ENCODE results near the gene OR10H5.
"Not testable (repeated sequence)": the region's sequence is repeated elsewhere in the genome, so short reads cannot be mapped to it uniquely, and the experiment has no call there.

Gene OR10H5

DNA sequence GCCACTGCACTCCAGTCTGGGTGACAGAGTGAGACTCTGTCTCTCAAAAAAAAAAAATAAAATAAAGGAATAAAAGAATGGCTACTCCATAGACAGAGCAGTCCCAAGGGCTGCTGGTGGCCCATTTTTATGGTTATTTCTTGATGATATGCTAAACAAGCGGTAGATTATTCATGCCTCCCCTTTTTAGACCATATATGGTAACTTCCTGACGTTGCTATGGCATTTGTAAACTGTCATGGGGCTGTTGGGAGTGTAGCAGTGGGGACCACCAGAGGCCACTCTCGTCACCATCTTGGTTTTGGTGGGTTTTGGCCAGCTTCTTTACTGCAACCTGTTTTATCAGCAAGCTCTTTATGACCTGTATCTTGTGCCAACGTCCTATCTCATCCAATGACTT, 52.4 kb downstream of the OR10H5 start:
- Mint-ChIP-seq H3K36me3 (ENCODE audit: insufficient read depth) (peaks cover 11% of the 10 kb centered on the region), H3K4me1 (peaks cover 39% of the 10 kb centered on the region)
- not testable (repeated sequence) for H3K9me3 Mint-ChIP-seq; H3K27ac Mint-ChIP-seq (ENCODE audit: low read depth); H3K27me3 Mint-ChIP-seq; DNase-seq (ENCODE audit: low spot score in 2 of 2); H3K4me3 Mint-ChIP-seq; ATAC-seq (replicated peaks; ENCODE audit: extremely low read depth, poor library complexity, severe bottlenecking)

DNA sequence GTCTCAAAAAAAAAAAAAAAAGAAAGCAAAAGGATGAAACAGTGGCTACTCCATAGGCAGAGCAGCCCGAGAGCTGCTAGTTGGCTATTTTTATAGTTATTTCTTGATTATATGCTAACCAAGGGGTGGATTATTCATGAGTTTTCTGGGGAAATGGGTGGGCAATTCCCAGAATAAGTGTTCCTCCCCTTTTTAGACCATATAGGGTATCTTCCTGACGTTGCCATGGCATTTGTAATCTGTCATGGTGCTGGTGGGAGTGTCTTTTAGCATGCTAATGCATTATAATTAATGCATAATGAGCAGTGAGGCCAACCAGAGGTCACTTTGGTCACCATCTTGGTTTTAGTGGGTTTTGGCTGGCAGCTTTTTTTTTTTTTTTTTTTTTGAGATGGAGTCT, 53.4 kb downstream of the OR10H5 start:
- Mint-ChIP-seq H3K36me3 (ENCODE audit: insufficient read depth) (peaks cover 11% of the 10 kb centered on the region), H3K9me3 (no peaks in the 10 kb centered on the region), H3K4me3 (no peak overlapping the region), H3K27ac (ENCODE audit: low read depth) (no peak overlapping the region), H3K4me1 (peaks cover 45% of the 10 kb centered on the region), H3K27me3 (no peaks in the 10 kb centered on the region)
- ATAC-seq (replicated peaks; ENCODE audit: extremely low read depth, poor library complexity, severe bottlenecking): no peak
- DNase-seq (ENCODE audit: low spot score in 2 of 2): no peak

DNA sequence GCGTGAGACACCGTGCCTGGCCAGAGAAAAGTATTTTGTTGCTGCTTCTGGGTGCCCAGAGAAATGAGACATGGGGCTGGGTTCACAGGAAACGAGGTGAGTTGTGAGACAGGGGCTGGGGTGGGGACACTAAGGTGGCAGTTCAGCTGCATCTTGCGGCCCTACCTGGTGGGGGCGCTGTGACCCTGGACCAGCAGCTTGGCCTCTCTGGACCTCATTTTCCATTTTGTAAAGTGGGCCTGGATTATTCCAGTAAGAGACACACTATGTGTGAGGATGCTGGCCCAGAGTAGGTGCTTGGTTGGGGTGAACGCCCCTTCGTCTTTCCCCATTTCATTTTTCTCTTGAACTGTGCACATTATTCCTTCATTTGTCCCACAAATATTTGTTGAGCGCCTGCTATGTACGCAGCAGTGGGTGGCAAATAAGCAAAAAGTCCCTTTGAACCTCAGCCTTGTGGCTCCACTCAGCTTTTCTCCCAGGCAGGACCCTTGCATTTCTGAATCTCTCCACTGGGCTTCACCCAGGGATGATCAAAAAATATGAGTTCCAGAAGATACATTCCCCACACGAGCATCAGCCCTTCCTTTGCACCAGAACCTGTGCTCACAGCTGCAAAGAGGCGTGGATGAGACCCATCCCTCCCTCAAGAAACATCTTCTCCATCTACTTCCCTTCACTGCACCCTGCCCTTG, 54.6 kb downstream of the OR10H5 start:
- DNase-seq (ENCODE audit: low spot score in 2 of 2): no peak
- Mint-ChIP-seq H3K4me3 (no peak overlapping the region), H3K27ac (ENCODE audit: low read depth) (no peak overlapping the region), H3K4me1 (peaks cover 43% of the 10 kb centered on the region), H3K9me3 (no peaks in the 10 kb centered on the region), H3K36me3 (ENCODE audit: insufficient read depth) (peaks cover 3% of the 10 kb centered on the region), H3K27me3 (no peaks in the 10 kb centered on the region)
- ATAC-seq (replicated peaks; ENCODE audit: extremely low read depth, poor library complexity, severe bottlenecking): no peak

DNA sequence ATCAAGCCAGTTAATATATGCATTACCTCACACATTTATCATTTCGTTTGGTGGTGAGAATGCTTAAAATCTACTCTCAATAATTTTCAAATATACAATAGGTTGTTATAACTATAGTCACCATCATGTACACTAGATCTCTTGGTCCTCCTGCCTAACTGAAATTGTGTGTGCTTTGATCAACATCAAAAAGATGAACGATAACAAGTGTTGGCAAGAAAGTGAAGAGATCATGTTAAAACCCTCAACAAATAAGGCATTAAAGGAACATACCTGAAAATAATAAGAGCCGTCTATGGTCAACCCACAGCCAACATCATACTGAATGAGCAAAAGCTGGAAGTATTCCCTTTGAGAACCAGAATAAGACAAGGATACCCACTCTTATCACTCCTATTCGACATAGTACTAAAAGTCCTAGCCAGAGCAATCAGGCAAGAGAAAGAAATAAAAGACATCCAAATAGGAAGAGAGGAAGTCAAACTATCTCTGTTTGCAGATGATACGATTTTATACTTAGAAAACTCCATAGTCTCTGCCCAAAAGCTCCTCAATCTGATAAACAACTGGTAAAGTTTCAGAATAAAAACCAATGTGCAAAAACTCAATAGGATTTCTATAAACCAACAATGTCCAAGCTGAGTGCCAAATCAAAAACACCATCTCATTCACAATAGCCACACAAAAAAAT, 55.9 kb downstream of the OR10H5 start:
- Mint-ChIP-seq H3K4me3 (peak overlapping the region; percentile 19), H3K4me1 (peaks cover 36% of the 10 kb centered on the region), H3K27me3 (no peaks in the 10 kb centered on the region), H3K27ac (ENCODE audit: low read depth) (peak overlapping the region; percentile 17), H3K9me3 (no peaks in the 10 kb centered on the region), H3K36me3 (ENCODE audit: insufficient read depth) (peaks cover 2% of the 10 kb centered on the region)
- no peak for DNase-seq (ENCODE audit: low spot score in 2 of 2)
- ATAC-seq (replicated peaks; ENCODE audit: extremely low read depth, poor library complexity, severe bottlenecking): no peak

DNA sequence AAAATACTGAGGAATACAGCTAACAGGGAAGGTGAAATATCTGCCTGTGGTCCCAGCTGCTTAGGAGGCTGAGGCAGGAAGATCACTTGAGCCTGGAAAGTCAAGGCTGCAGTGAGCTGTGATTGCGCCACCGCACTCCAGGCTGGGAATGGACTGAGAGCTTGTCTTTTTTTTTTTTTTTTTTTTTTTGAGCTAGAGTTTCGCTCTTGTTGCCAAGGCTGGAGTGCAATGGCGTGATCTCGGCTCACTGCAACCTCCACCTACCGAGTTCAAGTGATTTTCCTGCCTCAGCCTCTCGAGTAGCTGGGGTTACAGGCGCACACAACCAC, 56.4 kb downstream of the OR10H5 start:
- not testable (repeated sequence) for DNase-seq (ENCODE audit: low spot score in 2 of 2); H3K9me3 Mint-ChIP-seq; H3K36me3 Mint-ChIP-seq (ENCODE audit: insufficient read depth); H3K27me3 Mint-ChIP-seq
- Mint-ChIP-seq H3K4me3 (peak overlapping the region; percentile 19), H3K27ac (ENCODE audit: low read depth) (peak overlapping the region; percentile 17), H3K4me1 (peaks cover 36% of the 10 kb centered on the region)
- peak; percentile 16 for ATAC-seq (replicated peaks; ENCODE audit: extremely low read depth, poor library complexity, severe bottlenecking)

DNA sequence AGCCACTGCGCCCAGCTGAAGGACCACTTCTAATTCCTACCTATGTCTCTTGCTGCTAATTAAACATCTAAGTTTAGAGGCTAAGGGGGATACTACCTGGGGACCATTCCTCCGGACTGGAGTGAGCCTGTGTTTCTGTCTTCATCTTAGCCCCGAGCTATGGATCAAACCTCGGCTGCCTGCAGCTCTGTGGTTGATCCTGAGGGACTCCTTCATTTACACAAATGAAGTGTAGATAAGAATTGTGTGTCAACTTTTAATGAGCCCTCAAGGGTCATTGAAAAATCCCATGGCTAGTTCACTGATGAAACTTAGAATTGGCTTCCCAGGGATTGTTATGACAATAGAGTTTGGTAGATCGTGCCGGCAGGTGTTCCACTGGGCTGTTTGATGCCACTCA, 59.5 kb downstream of the OR10H5 start:
- ATAC-seq (replicated peaks; ENCODE audit: extremely low read depth, poor library complexity, severe bottlenecking) (no peak), DNase-seq (ENCODE audit: low spot score in 2 of 2) (no peak)
- Mint-ChIP-seq H3K9me3 (no peaks in the 10 kb centered on the region), H3K36me3 (ENCODE audit: insufficient read depth) (peaks cover 2% of the 10 kb centered on the region), H3K4me1 (peaks cover 36% of the 10 kb centered on the region), H3K27ac (ENCODE audit: low read depth) (no peak overlapping the region), H3K27me3 (no peaks in the 10 kb centered on the region), H3K4me3 (no peak overlapping the region)

DNA sequence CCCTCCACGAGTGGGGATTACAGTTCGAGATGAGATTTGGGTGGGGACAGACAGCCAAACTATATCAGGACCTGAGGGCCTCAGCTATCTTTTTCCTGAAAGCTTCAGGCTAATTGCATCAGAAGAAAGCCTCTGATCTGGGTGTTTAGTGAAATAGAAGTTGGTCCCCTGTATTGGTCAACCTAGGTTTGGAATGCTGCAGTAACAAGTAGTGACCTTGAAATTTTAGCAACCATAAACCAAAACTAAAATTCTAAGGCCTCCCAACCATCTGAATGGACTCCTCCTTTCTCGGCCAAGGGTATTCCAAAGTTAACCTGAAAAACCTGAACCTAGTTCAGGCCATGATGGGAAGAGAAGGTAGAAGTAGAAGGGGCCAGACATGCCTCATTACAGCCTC, 62.9 kb downstream of the OR10H5 start:
- Mint-ChIP-seq H3K27ac (ENCODE audit: low read depth) (no peak overlapping the region), H3K36me3 (ENCODE audit: insufficient read depth) (no peaks in the 10 kb centered on the region), H3K4me1 (peaks cover 10% of the 10 kb centered on the region), H3K4me3 (no peak overlapping the region), H3K27me3 (peaks cover 7% of the 10 kb centered on the region), H3K9me3 (no peaks in the 10 kb centered on the region)
- ATAC-seq (replicated peaks; ENCODE audit: extremely low read depth, poor library complexity, severe bottlenecking) (no peak), DNase-seq (ENCODE audit: low spot score in 2 of 2) (no peak)
